GM23338 (cell line): Measurements from ENCODE around the gene SLC19A2. TPM values are rescaled to one million over a fixed set of nuclear protein-coding genes. Genes with fewer than 3 reads are reported as not detected.

Experiments used
- ATAC-seq: fragments of 200-7000 bp; cut with Tn5 transposase; 3 replicates; pipeline ENCODE4 v1.9.1; 2020
- DNase-seq: peaks from one replicate; pipeline ENCODE4 v3.0.0-alpha.2; 2015; ENCODE audit warnings: low spot score
- H2AFZ ChIP-seq: fragments of 200-600 bp; sonication (generic); 2 replicates; pipeline ENCODE4 v1.8.0; 2016; ENCODE audit warnings: antibody characterized with exemption, mild to moderate bottlenecking, moderate library complexity
- H3F3A ChIP-seq: fragments of 200-600 bp; sonication (generic); replicated peaks from 2 replicates; pipeline ENCODE4 v1.8.0; 2017; ENCODE audit warnings: antibody characterized with exemption, mixed run types, low read depth
- H3K27ac ChIP-seq: fragments of 200-600 bp; sonication (generic); 2 replicates; pipeline ENCODE4 v1.6.1; 2016; ENCODE audit warnings: low read depth
- H3K27me3 ChIP-seq: fragments of 200-600 bp; sonication (generic); 2 replicates; pipeline ENCODE4 v1.8.0; 2016; ENCODE audit warnings: mild to moderate bottlenecking, mixed run types, moderate library complexity; ENCODE audit not compliant: insufficient read depth
- H3K36me3 ChIP-seq: fragments of 200-600 bp; sonication (generic); 2 replicates; pipeline ENCODE4 v1.8.0; 2016; ENCODE audit warnings: mild to moderate bottlenecking; ENCODE audit not compliant: insufficient read depth
- H3K4me1 ChIP-seq: fragments of 200-600 bp; sonication (generic); 2 replicates; pipeline ENCODE4 v1.8.0; 2016; ENCODE audit warnings: mild to moderate bottlenecking, moderate library complexity; ENCODE audit not compliant: insufficient read depth
- H3K4me2 ChIP-seq: fragments of 200-600 bp; sonication (generic); 2 replicates; pipeline ENCODE4 v1.7.1; 2017; ENCODE audit warnings: mixed run types
- H3K4me3 ChIP-seq: fragments of 200-600 bp; sonication (generic); 2 replicates; pipeline ENCODE4 v1.6.1; 2016; ENCODE audit warnings: mixed run types
- H3K79me2 ChIP-seq: fragments of 200-600 bp; sonication (generic); replicated peaks from 2 replicates; pipeline ENCODE4 v1.8.0; 2017; ENCODE audit warnings: mild to moderate bottlenecking; ENCODE audit not compliant: insufficient read depth
- H3K9me2 ChIP-seq: fragments of 200-600 bp; sonication (generic); 2 replicates; pipeline ENCODE4 v1.8.0; 2017; ENCODE audit not compliant: insufficient read depth
- H4K20me1 ChIP-seq: fragments of 200-600 bp; sonication (generic); replicated peaks from 2 replicates; pipeline ENCODE4 v1.8.0; 2017; ENCODE audit warnings: mild to moderate bottlenecking; ENCODE audit not compliant: insufficient read depth
- H3K27ac Mint-ChIP-seq: 2 replicates; pipeline ENCODE4 v1.8.0; 2020; ENCODE audit warnings: inconsistent platforms, mild to moderate bottlenecking, moderate library complexity, mixed read lengths
- H3K27me3 Mint-ChIP-seq: 3 replicates; pipeline ENCODE4 v1.8.0; 2022; ENCODE audit warnings: low read depth, mild to moderate bottlenecking, moderate library complexity, mixed read lengths, inconsistent platforms; ENCODE audit not compliant: insufficient read depth, poor library complexity
- H3K36me3 Mint-ChIP-seq: 3 replicates; pipeline ENCODE4 v1.8.0; 2021; ENCODE audit warnings: low read depth, mild to moderate bottlenecking, inconsistent platforms, moderate library complexity, mixed read lengths
- H3K4me1 Mint-ChIP-seq: 3 replicates; pipeline ENCODE4 v1.8.0; 2020; ENCODE audit warnings: mild to moderate bottlenecking, inconsistent platforms, mixed read lengths
- H3K4me3 Mint-ChIP-seq: 3 replicates; pipeline ENCODE4 v1.8.0; 2021; ENCODE audit warnings: moderate library complexity, mild to moderate bottlenecking, inconsistent platforms, mixed read lengths
- H3K9me3 Mint-ChIP-seq: 3 replicates; pipeline ENCODE4 v1.8.0; 2020; ENCODE audit warnings: moderate library complexity, mild to moderate bottlenecking, inconsistent platforms, mixed read lengths
- CREB1 ChIP-seq: fragments of 250-450 bp; sonication (Bioruptor Pico); IDR thresholded peaks from 2 replicates; pipeline ENCODE4 v1.5.0; 2020; ENCODE audit warnings: low read depth, mild to moderate bottlenecking, moderate library complexity
- CTCF ChIP-seq, 2 experiments: fragments of 200-600 bp in 1 of 2; sonication (generic) in 1 of 2; conservative IDR thresholded peaks; 2 replicates each; pipeline versions ENCODE4 v1.5.1 to v1.6.1; 2016 to 2017; ENCODE audit warnings: antibody characterized with exemption in 2 of 2, low read depth in 2 of 2, mild to moderate bottlenecking in 2 of 2, moderate library complexity in 1 of 2
- ETS1 ChIP-seq: IDR thresholded peaks from 2 replicates; pipeline ENCODE4 v1.6.1; 2016; ENCODE audit warnings: antibody characterized with exemption
- EZH2 ChIP-seq: fragments of 200-600 bp; sonication (generic); IDR thresholded peaks from one replicate; pipeline ENCODE4 v1.8.0; 2017; ENCODE audit warnings: antibody characterized with exemption, mild to moderate bottlenecking, low read depth; ENCODE audit not compliant: unreplicated experiment
- EZH2phosphoT487 ChIP-seq: fragments of 200-600 bp; sonication (generic); IDR thresholded peaks from one replicate; pipeline ENCODE4 v1.8.1; 2018; ENCODE audit warnings: antibody characterized with exemption; ENCODE audit not compliant: unreplicated experiment
- JUNB ChIP-seq: IDR thresholded peaks from one replicate; pipeline ENCODE4 v1.6.1; 2016; ENCODE audit warnings: antibody characterized with exemption; ENCODE audit not compliant: unreplicated experiment
- NANOG ChIP-seq: IDR thresholded peaks from 2 replicates; pipeline ENCODE4 v1.6.1; 2016; ENCODE audit warnings: antibody characterized with exemption, borderline replicate concordance
- POLR2AphosphoS5 ChIP-seq: IDR thresholded peaks from 2 replicates; pipeline ENCODE4 v1.6.1; 2016; ENCODE audit warnings: antibody characterized with exemption, low read depth
- REST ChIP-seq: IDR thresholded peaks from one replicate; pipeline ENCODE4 v1.6.1; 2018; ENCODE audit warnings: antibody characterized with exemption; ENCODE audit not compliant: unreplicated experiment
- STAT1 ChIP-seq: IDR thresholded peaks from one replicate; pipeline ENCODE4 v1.6.1; 2016; ENCODE audit warnings: antibody characterized with exemption; ENCODE audit not compliant: unreplicated experiment
- ZNF331 ChIP-seq: fragments of 250-450 bp; sonication (Bioruptor Pico); IDR thresholded peaks from 2 replicates; pipeline ENCODE4 v1.5.0; 2020; ENCODE audit warnings: low read depth, mild to moderate bottlenecking, moderate library complexity
- ZNF462 ChIP-seq: fragments of 250-450 bp; sonication (Bioruptor Pico); IDR thresholded peaks from 2 replicates; pipeline ENCODE4 v1.5.0; 2020; ENCODE audit warnings: mild to moderate bottlenecking, moderate library complexity
- polyA plus RNA-seq: library from polyadenylated mRNA; unstranded; fragments of >200 nt; fragmentation: Nextera tagmentation; extraction: Ambion mirVana; gene quantifications from 2 replicates; pipeline ENCODE4 v1.2.1, GENCODE V29; 2016
- total RNA-seq: library from RNA; depleted of rRNA; stranded (reverse); fragments of >200 nt; shearing (Covaris generic); gene quantifications from 2 replicates; pipeline ENCODE4 v1.2.3, GENCODE V29; 2014

Gene SLC19A2
- total and polyA plus RNA-seq, 2 experiments from 2014 or later: 11.1 to 39.1 TPM

- no peak for TF ChIP-seq ZNF462 (CRISPR knock-in tag)
Measured at GRCh38 chr1:169479363-169480066, 6.2 kb downstream of the SLC19A2 start (continued).

- ATAC-seq: no peak
- no peak overlapping the region for H2AFZ ChIP-seq
- H3K27me3 ChIP-seq: no peaks in the 10 kb centered on the region
- peaks cover 39% of the 10 kb centered on the region for H3K4me1 Mint-ChIP-seq
- H3K36me3 ChIP-seq: peaks cover 3% of the 10 kb centered on the region
- peaks cover 74% of the 10 kb centered on the region for H3K79me2 ChIP-seq
- H3K27ac Mint-ChIP-seq: no peak overlapping the region
- no peaks in the 10 kb centered on the region for H3K9me3 Mint-ChIP-seq
- H3K27me3 Mint-ChIP-seq: peaks cover 2% of the 10 kb centered on the region
- peaks cover 44% of the 10 kb centered on the region for H3K4me1 ChIP-seq
- H3K27ac ChIP-seq: no peak overlapping the region
- peaks cover 13% of the 10 kb centered on the region for H3K36me3 Mint-ChIP-seq
- H3F3A ChIP-seq: no peaks in the 10 kb centered on the region
- no peak for DNase-seq
- no peak overlapping the region for H3K4me3 Mint-ChIP-seq
- no peak overlapping the region for H3K4me3 ChIP-seq
- no peaks in the 10 kb centered on the region for H3K9me2 ChIP-seq
- peaks cover 2% of the 10 kb centered on the region; the same call in 1 of the 2 replicates for H4K20me1 ChIP-seq
- H3K4me2 ChIP-seq: no peak overlapping the region
- TF ChIP-seq REST: no peak
- no peak for TF ChIP-seq EZH2
- TF ChIP-seq NANOG: no peak
- TF ChIP-seq POLR2AphosphoS5: no peak
- TF ChIP-seq CREB1 (CRISPR knock-in tag): no peak
- TF ChIP-seq ZNF331 (CRISPR knock-in tag): no peak
- no peak for TF ChIP-seq ETS1
- no peak for TF ChIP-seq CTCF (conservative IDR thresholded peaks at IDR 0.05; ENCODE audit: low read depth in 2 of 2)
- no peak for TF ChIP-seq STAT1
- no peak for TF ChIP-seq EZH2phosphoT487
- TF ChIP-seq JUNB: no peak
Measured at GRCh38 chr1:169478094-169478672, 7.6 kb downstream of the SLC19A2 start.
